Small intestine (tissue), 7 donors: ENCODE results near the gene DPEP3. TPM values are rescaled to one million over a fixed set of nuclear protein-coding genes. Genes with fewer than 3 reads are reported as not detected.

Experiments
- DNase-seq, 2 donors: peaks; one replicate each; pipeline versions ENCODE4 v3.0.0 to v3.0.0-alpha.2; 2013
- FAIRE-seq: peaks from 2 replicates; lab custom pipeline; 2012; peaks lifted over from hg19 to GRCh38; lab: Jason Lieb, UNC
- H3K27ac ChIP-seq, 3 donors: one replicate each; pipeline ENCODE4 v1.5.1; 2013; ENCODE audit warnings: low read length in 2 of 3, mild to moderate bottlenecking in 2 of 3, control low read depth in 1 of 3, inconsistent platforms in 1 of 3, low read depth in 1 of 3, moderate library complexity in 1 of 3
- H3K27me3 ChIP-seq, 3 donors: one replicate each; pipeline ENCODE4 v1.6.1; 2013; ENCODE audit warnings: low read length in 3 of 3, inconsistent platforms in 1 of 3; ENCODE audit not compliant: control insufficient read depth in 3 of 3, insufficient read depth in 3 of 3
- H3K36me3 ChIP-seq, 3 donors: one replicate each; pipeline ENCODE4 v1.6.1; 2013; ENCODE audit warnings: low read length in 3 of 3, inconsistent platforms in 1 of 3, low read depth in 1 of 3, mild to moderate bottlenecking in 1 of 3, moderate library complexity in 1 of 3; ENCODE audit not compliant: control insufficient read depth in 3 of 3, insufficient read depth in 2 of 3
- H3K4me1 ChIP-seq, 3 donors: one replicate each; pipeline ENCODE4 v1.6.1; 2013; ENCODE audit warnings: low read length in 2 of 3, inconsistent platforms in 1 of 3, low read depth in 1 of 3, mild to moderate bottlenecking in 1 of 3, moderate library complexity in 1 of 3; ENCODE audit not compliant: control insufficient read depth in 3 of 3, insufficient read depth in 2 of 3
- H3K4me3 ChIP-seq, 3 donors: one replicate each; pipeline ENCODE4 v1.5.1; 2013; ENCODE audit warnings: low read length in 3 of 3, control low read depth in 1 of 3, inconsistent platforms in 1 of 3, low read depth in 1 of 3, mild to moderate bottlenecking in 1 of 3, moderate library complexity in 1 of 3
- H3K9me3 ChIP-seq, 2 donors: one replicate each; pipeline ENCODE4 v1.6.1; 2013; ENCODE audit warnings: low read depth in 1 of 2, low read length in 1 of 2; ENCODE audit not compliant: control insufficient read depth in 2 of 2, insufficient read depth in 1 of 2
- WGBS, 3 donors: extraction: QIAGEN DNeasy Blood & Tissue Kit; methylation state at CpG; one replicate each; pipeline ENCODE4 v1.1.7; 2013; 5-methylcytosine and 5-hydroxymethylcytosine counted together
- polyA plus RNA-seq, 4 donors: library from polyadenylated mRNA; stranded (reverse) in 3 of 4; unstranded in 1 of 4; fragments of 200-250 nt in 3 of 4; fragments of 120-200 nt in 1 of 4; gene quantifications; one replicate each; pipeline versions ENCODE4 v1.2.1 to v1.2.3, GENCODE V29; 2013
- donor health status: healthy with polysubstance abuse.
- donor health status: control.
- donor health status: control.
- donor health status: Bipolar disorder and iron deficiency.
- donor health status: healthy.

DPEP3 gene
- polyA plus RNA-seq, 4 donors, result 0.06 to 0.27 (median 0.10) TPM; not detected in 1

- FAIRE-seq (no peak), DNase-seq (no peak)
- no peaks in the 10 kb centered on the region for H3K9me3 ChIP-seq
- no peak overlapping the region for H3K27ac ChIP-seq
- 79 to 91% (median 80%) methylated on average over 8 of the region's 8 CpGs for WGBS, 3 donors
- no peak overlapping the region for H3K4me3 ChIP-seq
- no peaks in the 10 kb centered on the region for H3K36me3 ChIP-seq
- no peaks in the 10 kb centered on the region for H3K27me3 ChIP-seq
- peaks cover 2 to 13% (median 4%) of the 10 kb centered on the region in 3 donors for H3K4me1 ChIP-seq
Measured at GRCh38 chr16:67989322-67990017, 9.2 kb upstream of the DPEP3 start.

GRCh38 chr16:67988675-67989074 is 8.4 kb upstream of the DPEP3 start:
- DNase-seq, result no peak
- WGBS, 3 donors, result 84 to 89% (median 85%) methylated on average over 3 of the region's 3 CpGs
- H3K4me3 ChIP-seq, result no peak overlapping the region
- H3K4me1 ChIP-seq, result peaks cover 2 to 9% (median 3%) of the 10 kb centered on the region in 3 donors
- no peak overlapping the region for H3K27ac ChIP-seq
- H3K36me3 ChIP-seq, result no peaks in the 10 kb centered on the region
- no peak for FAIRE-seq
- H3K27me3 ChIP-seq, result no peaks in the 10 kb centered on the region
- H3K9me3 ChIP-seq, result no peaks in the 10 kb centered on the region

DNA sequence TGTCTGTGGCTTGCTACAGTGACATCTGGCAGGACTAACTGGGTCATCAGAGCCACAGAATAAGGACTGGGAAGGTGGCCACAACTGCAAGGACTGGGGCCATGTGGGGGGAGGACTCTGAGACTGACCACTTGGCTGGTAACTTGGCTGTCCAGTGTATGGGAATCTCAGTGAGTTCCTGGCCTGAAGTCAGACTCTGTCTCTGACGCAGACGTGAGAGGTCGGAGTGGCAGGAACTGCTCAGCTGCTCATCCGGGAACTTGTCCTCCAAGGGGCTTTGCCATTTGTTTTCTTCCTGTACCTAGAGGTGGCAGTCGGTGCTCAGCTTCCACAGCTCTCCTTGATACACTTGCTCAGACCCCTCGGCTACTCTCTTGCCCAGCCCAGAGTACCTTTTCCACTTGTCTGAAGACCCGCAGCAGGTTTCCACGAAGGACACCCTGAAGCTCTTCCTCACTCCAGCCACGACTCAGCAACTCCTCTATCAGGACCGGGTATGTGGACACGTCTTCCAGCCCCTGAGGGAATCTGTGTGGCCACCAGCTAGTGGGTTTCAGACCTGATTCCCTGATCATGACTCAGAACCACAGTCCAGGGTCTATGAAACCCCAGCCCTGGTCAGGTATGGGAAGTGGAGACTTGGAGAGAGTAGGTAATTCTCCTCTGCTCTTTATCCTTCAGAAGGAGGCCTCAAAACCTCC is 7.3 kb upstream of the DPEP3 start:
- DNase-seq (no peak), FAIRE-seq (no peak)
- Histone ChIP-seq H3K4me1 (no peaks in the 10 kb centered on the region), H3K4me3 (no peak overlapping the region), H3K27ac (peak overlapping the region in 1 of 3 donors; percentile 63), H3K27me3 (peaks cover 0 to 3% (median 0%) of the 10 kb centered on the region in 3 donors), H3K36me3 (no peaks in the 10 kb centered on the region), H3K9me3 (no peaks in the 10 kb centered on the region)
- 70 to 79% (median 76%) methylated on average over 11 of the region's 11 CpGs for WGBS, 3 donors

DNA sequence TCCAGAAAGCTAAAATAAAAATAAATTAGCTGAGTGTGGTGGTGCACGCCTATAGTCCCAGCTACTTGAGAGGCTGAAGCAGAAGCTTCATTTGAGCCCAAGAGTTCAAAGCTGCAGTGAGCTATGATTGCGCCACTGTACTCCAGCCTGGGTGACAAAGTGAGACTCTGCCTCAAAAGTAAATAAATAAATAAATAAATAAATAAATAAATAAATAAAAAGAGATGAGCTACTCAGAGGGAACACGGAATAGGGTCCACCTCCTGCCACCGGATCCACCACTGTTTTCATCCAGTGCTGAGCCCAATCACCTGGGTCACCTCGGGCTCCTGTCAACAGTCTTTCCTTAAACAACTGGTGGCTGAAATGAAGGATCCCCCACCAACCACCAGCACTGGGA is 6.7 kb upstream of the DPEP3 start:
- DNase-seq, result no peak
- Histone ChIP-seq H3K9me3 (no peaks in the 10 kb centered on the region), H3K4me1 (no peaks in the 10 kb centered on the region), H3K4me3 (no peak overlapping the region), H3K36me3 (no peaks in the 10 kb centered on the region), H3K27me3 (peaks cover 0 to 3% (median 0%) of the 10 kb centered on the region in 3 donors), H3K27ac (peak overlapping the region in 1 of 3 donors; percentile 63)
- 77 to 89% (median 82%) methylated on average over 5 of the region's 5 CpGs for whole genome bisulfite sequencing, 3 donors
- FAIRE-seq, result no peak

DNA sequence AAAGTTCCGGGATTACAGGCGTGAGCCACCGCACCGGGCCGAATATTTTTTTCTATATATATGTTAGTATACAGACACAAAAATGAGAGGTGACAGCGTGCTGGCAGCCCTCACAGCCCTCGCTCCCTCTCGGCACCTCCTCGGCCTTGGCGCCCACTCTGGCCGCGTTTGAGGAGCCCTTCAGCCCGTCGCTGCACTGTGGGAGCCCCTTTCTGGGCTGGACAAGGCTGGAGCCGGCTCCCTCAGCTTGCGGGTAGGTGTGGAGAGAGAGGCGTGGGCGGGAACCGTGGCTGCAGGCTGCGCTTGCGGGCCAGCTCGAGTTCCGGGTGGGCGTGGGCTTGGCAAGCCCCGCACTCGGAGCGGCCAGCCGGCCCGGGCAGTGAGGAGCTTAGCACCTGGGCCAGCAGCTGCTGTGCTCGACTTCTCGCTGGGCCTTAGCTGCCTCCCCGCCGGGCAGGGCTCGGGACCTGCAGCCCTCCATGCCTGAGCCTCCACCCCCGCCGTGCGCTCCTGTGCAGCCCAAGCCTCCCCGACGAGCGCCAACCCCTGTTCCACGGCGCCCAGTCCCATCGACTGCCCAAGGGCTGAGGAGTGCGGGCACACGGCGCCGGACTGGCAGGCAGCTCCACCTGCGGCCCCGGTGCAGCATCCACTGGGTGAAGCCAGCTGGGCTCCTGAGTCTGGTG is 1.9 kb upstream of the DPEP3 start:
- DNase-seq, result no peak
- FAIRE-seq, result no peak
- H3K27me3 ChIP-seq, result peaks cover 0 to 14% (median 0%) of the 10 kb centered on the region in 3 donors
- H3K36me3 ChIP-seq, result no peaks in the 10 kb centered on the region
- H3K27ac ChIP-seq, result no peak overlapping the region
- no peaks in the 10 kb centered on the region for H3K9me3 ChIP-seq
- H3K4me1 ChIP-seq, result no peaks in the 10 kb centered on the region
- 93 to 97% (median 96%) methylated on average over 46 to 49 of the region's 49 CpGs for WGBS, 3 donors
- H3K4me3 ChIP-seq, result no peak overlapping the region

- H3K4me3 ChIP-seq, result no peak overlapping the region
- no peak overlapping the region for H3K27ac ChIP-seq
- H3K36me3 ChIP-seq, result no peaks in the 10 kb centered on the region
- 75 to 83% (median 76%) methylated on average over 9 of the region's 9 CpGs for whole genome bisulfite sequencing, 3 donors
- no peaks in the 10 kb centered on the region for H3K9me3 ChIP-seq
- H3K4me1 ChIP-seq, result no peaks in the 10 kb centered on the region
- no peak for DNase-seq
- no peak for FAIRE-seq
- H3K27me3 ChIP-seq, result peaks cover 0 to 13% (median 0%) of the 10 kb centered on the region in 3 donors
Measured at GRCh38 chr16:67977469-67978227, 2.7 kb downstream of the DPEP3 start.

DNA sequence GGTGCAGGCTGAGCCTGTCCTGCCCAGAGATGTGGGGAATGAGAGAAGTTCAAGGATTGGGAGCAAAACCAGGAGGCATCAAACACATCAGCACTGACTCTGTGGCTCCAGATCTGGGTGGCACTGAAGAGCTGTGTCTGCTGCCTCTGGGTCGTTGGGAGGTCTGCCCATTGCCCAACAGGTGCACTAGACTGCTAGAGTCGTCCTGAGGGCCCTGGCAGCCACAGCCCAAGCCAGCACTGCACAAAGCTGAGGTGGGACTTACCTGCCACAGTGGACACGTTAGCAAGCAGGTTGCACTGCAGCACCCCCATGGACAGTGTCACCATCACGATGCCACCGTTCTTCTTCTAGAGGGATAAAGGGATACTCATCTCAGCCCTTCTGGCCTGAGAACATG is 3.3 kb downstream of the DPEP3 start:
- FAIRE-seq (no peak), DNase-seq (no peak)
- Histone ChIP-seq H3K27ac (no peak overlapping the region), H3K9me3 (no peaks in the 10 kb centered on the region), H3K4me3 (no peak overlapping the region), H3K4me1 (no peaks in the 10 kb centered on the region), H3K27me3 (peaks cover 0 to 13% (median 0%) of the 10 kb centered on the region in 3 donors), H3K36me3 (no peaks in the 10 kb centered on the region)
- WGBS, 3 donors, result 53 to 65% (median 54%) methylated on average over 5 of the region's 5 CpGs

GRCh38 chr16:67976205-67976604 is 4.1 kb downstream of the DPEP3 start:
- peaks cover 0 to 13% (median 0%) of the 10 kb centered on the region in 3 donors for H3K27me3 ChIP-seq
- FAIRE-seq (no peak), DNase-seq (no peak)
- no peaks in the 10 kb centered on the region for H3K36me3 ChIP-seq
- no peaks in the 10 kb centered on the region for H3K9me3 ChIP-seq
- H3K4me3 ChIP-seq, result no peak overlapping the region
- H3K4me1 ChIP-seq, result no peaks in the 10 kb centered on the region
- H3K27ac ChIP-seq, result no peak overlapping the region
- WGBS, 3 donors, result 90 to 92% (median 90%) methylated on average over 2 of the region's 2 CpGs
